Upper lobe of left lung (tissue), 6 donors: Measurements from ENCODE around the gene BACE2. TPM values are rescaled to one million over a fixed set of nuclear protein-coding genes. Genes with fewer than 3 reads are reported as not detected.
A peak's percentile ranks its signal among the peaks of the same experiment; 100 is the strongest.

Experiments used
- ATAC-seq, 2 donors: fragments of 200-7000 bp; cut with Tn5 transposase; one replicate each; pipeline ENCODE4 v1.9.1; 2022; ENCODE audit warnings: mild to moderate bottlenecking in 2 of 2, moderate library complexity in 2 of 2; ENCODE audit not compliant: low FRiP score in 2 of 2
- DNase-seq, 2 donors: peaks; one replicate each; pipeline ENCODE4 v3.0.0-alpha.2; 2019 to 2020
- H3K27ac ChIP-seq, 4 donors: fragments of 200-600 bp; sonication (generic); one replicate each; pipeline ENCODE4 v1.5.1; 2016 to 2019
- H3K27me3 ChIP-seq, 4 donors: fragments of 200-600 bp; sonication (generic); one replicate each; pipeline ENCODE4 v1.5.1; 2017 to 2019
- H3K36me3 ChIP-seq, 4 donors: fragments of 200-600 bp; sonication (generic); one replicate each; pipeline ENCODE4 v1.5.1; 2016 to 2019
- H3K4me1 ChIP-seq, 4 donors: fragments of 200-600 bp; sonication (generic); one replicate each; pipeline ENCODE4 v1.5.1; 2018 to 2019
- H3K4me3 ChIP-seq, 4 donors: fragments of 200-600 bp; sonication (generic); one replicate each; pipeline ENCODE4 v1.5.1; 2017 to 2019; ENCODE audit warnings: mild to moderate bottlenecking in 2 of 4, moderate library complexity in 1 of 4
- H3K9me3 ChIP-seq, 4 donors: fragments of 200-600 bp; sonication (generic); one replicate each; pipeline ENCODE4 v1.5.1; 2018 to 2019
- EP300 ChIP-seq, 4 donors: sonication (generic); formaldehyde crosslinking; IDR thresholded peaks; one replicate each; pipeline ENCODE4 v1.5.1; 2017; ENCODE audit warnings: antibody characterized with exemption in 4 of 4, control low read depth in 2 of 4
- POLR2A ChIP-seq, 4 donors: fragments of 450-650 bp; IDR thresholded peaks; one replicate each; pipeline ENCODE4 v1.5.1; 2016 to 2017; ENCODE audit warnings: antibody characterized with exemption in 4 of 4, mild to moderate bottlenecking in 2 of 4
- POLR2AphosphoS5 ChIP-seq, 2 donors: sonication (generic); formaldehyde crosslinking; IDR thresholded peaks; one replicate each; pipeline ENCODE4 v1.5.1; 2017; ENCODE audit warnings: antibody characterized with exemption in 2 of 2
- WGBS, 2 donors: methylation state at CpG; one replicate each; pipeline ENCODE4 v1.1.5; 2017 to 2018; 5-methylcytosine and 5-hydroxymethylcytosine counted together
- total RNA-seq, 6 donors: library from RNA; depleted of rRNA in 4 of 6; stranded (reverse); fragments of >200 nt in 4 of 6; gene quantifications; one replicate each; pipeline versions ENCODE4 v1.1.0 to v1.2.1, GENCODE V29; 2016 to 2021
- TF ChIP-seq, protein P1 (sequence below), 6 experiments: fragments of 450-650 bp in 4 of 6; fragments of 200-600 bp in 2 of 6; sonication (generic) in 2 of 6; IDR thresholded peaks; one replicate each; pipeline ENCODE4 v1.5.1; 2016 to 2019; ENCODE audit warnings: antibody characterized with exemption in 6 of 6
- donor health status: DM: no; HTN: no; CAD: no; lungs with moderate emphysema.
- donor health status: DM: no; HTN: yes; CAD: no; lungs with severe emphysema.

The BACE2 gene
- total RNA-seq, 6 donors from 2014 or later: 15.1 to 43.0 (median 26.3) TPM

DNA sequence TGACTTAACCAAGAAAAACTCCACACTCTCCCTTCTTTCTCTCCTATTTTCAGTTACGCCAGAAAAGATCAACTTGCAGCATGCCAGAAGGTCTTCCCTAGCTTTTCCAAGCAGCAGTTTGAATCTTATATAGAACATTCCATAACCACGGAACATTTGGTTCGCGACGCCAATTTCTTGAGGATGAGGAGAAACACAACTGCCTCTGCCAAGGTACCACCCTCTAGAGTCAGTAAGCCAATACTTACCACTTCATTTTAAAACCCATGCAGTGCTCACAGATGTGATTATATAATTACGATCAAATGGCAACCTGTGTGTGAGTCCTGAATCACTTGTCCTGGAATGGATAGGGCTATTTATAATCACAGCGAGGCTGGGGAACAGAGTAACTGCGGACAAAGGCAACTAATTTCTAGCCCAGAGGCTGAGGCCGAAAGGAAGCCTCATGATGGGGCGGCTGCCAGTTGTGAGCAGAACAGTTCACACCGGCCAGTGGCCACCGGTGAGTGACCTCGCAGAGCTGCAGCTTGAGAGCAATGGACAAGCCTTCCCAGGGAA is 43.2 kb upstream of the BACE2 start:
- Histone ChIP-seq H3K9me3 (no peaks in the 10 kb centered on the region), H3K27me3 (no peaks in the 10 kb centered on the region), H3K27ac (no peak overlapping the region), H3K4me1 (no peaks in the 10 kb centered on the region), H3K36me3 (no peaks in the 10 kb centered on the region), H3K4me3 (no peak overlapping the region)
- DNase-seq: no peak
- TF ChIP-seq POLR2A (IDR thresholded peaks at IDR 0.05) (no peak), EP300 (IDR thresholded peaks at IDR 0.05) (no peak), POLR2AphosphoS5 (IDR thresholded peaks at IDR 0.05) (no peak)
- TF ChIP-seq, protein P1, sequence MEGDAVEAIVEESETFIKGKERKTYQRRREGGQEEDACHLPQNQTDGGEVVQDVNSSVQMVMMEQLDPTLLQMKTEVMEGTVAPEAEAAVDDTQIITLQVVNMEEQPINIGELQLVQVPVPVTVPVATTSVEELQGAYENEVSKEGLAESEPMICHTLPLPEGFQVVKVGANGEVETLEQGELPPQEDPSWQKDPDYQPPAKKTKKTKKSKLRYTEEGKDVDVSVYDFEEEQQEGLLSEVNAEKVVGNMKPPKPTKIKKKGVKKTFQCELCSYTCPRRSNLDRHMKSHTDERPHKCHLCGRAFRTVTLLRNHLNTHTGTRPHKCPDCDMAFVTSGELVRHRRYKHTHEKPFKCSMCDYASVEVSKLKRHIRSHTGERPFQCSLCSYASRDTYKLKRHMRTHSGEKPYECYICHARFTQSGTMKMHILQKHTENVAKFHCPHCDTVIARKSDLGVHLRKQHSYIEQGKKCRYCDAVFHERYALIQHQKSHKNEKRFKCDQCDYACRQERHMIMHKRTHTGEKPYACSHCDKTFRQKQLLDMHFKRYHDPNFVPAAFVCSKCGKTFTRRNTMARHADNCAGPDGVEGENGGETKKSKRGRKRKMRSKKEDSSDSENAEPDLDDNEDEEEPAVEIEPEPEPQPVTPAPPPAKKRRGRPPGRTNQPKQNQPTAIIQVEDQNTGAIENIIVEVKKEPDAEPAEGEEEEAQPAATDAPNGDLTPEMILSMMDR (IDR thresholded peaks at IDR 0.05): no peak
- 79 to 85% methylated on average over 13 of the region's 13 CpGs for WGBS, 2 donors
- ATAC-seq: peak in 1 of 2 donors; percentile 25

DNA sequence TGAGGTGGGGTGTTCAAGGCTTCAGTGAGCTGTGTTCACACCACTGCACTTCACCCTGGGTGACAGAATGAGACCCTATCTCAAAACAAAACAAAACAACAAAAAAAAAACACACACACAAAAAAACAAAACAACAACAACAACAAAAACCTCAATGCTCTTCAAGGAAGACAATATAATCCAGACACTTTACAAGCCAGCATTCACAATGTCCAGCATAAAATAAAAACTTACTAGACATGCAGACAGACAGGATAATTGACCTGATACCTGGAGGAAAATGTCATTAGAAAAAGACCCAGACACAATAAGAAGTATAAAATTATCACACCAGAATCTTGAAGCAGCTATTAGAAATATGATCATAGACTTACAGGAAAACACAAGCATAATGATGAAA is 39.0 kb upstream of the BACE2 start:
- Histone ChIP-seq H3K36me3 (no peaks in the 10 kb centered on the region), H3K4me3 (no peak overlapping the region), H3K4me1 (no peaks in the 10 kb centered on the region), H3K27ac (no peak overlapping the region), H3K27me3 (no peaks in the 10 kb centered on the region), H3K9me3 (no peaks in the 10 kb centered on the region)
- ATAC-seq (no peak), DNase-seq (no peak)
- TF ChIP-seq EP300 (IDR thresholded peaks at IDR 0.05) (no peak), POLR2A (IDR thresholded peaks at IDR 0.05) (no peak), POLR2AphosphoS5 (IDR thresholded peaks at IDR 0.05) (no peak)
- TF ChIP-seq, protein P1 (IDR thresholded peaks at IDR 0.05): no peak

DNA sequence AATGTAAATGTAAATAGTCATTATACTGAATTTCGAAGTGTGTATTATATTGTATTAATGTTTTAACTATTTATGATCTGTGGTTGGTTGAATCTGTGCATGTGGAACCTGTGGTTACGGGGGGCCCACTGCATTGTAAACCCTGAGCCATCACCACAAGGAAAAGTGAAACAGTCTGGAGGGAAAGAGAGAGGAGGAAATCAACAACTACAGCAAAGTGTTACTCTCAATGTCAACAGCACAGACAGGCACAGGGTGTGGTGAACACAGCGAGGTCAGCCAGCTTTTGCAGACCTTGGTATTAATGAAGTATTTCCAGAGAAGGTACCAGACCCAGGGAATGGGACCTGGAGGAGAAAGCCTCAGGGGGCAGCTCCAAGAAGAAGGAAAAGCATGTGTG is 37.1 kb upstream of the BACE2 start:
- H3K4me1 ChIP-seq: no peaks in the 10 kb centered on the region
- no peaks in the 10 kb centered on the region for H3K36me3 ChIP-seq
- H3K4me3 ChIP-seq: no peak overlapping the region
- TF ChIP-seq EP300 (IDR thresholded peaks at IDR 0.05): no peak
- no peak for TF ChIP-seq POLR2AphosphoS5 (IDR thresholded peaks at IDR 0.05)
- no peak for TF ChIP-seq POLR2A (IDR thresholded peaks at IDR 0.05)
- TF ChIP-seq, protein P1 (IDR thresholded peaks at IDR 0.05): no peak
- H3K27me3 ChIP-seq: no peaks in the 10 kb centered on the region
- ATAC-seq (no peak), DNase-seq (no peak)
- no peaks in the 10 kb centered on the region for H3K9me3 ChIP-seq
- WGBS, 2 donors: 43 to 46% methylated on average over 3 of the region's 3 CpGs
- no peak overlapping the region for H3K27ac ChIP-seq

DNA sequence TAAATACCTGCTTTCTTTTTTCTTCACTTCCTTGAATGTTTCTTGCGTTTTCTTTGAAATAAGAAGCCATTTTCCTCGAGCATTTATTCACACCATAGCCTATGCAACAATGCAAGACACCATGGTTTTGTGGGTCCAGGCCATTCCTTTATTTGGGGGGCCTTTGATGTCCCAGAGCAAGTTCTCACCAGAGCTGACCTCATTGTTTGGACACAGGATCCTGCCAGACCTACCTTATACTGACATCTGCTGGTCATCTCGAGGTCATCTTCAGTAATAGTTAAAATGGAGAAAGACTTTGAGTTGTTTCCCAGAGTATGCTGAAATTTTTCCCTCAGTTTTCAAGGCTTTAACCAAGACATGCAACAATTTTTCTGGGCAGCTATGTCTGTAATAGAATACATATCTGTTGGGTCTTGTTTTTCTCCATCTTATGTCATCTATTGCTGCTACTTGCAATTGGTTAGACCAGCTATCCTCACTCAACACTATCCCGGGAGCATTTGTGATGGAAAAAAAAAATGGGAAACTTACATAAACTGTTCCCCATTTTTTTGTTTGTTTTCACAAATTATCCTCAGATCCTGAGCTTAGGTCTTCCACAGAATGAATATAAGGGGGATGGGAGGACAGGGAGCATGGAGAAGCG is 34.0 kb upstream of the BACE2 start:
- no peaks in the 10 kb centered on the region for H3K36me3 ChIP-seq
- DNase-seq: no peak
- ATAC-seq: peak in 1 of 2 donors; percentile 73
- no peaks in the 10 kb centered on the region for H3K9me3 ChIP-seq
- no peak overlapping the region for H3K27ac ChIP-seq
- H3K27me3 ChIP-seq: no peaks in the 10 kb centered on the region
- TF ChIP-seq, protein P1 (IDR thresholded peaks at IDR 0.05): peak in 3 of 6 experiments; percentile 18 to 28 (median 20)
- TF ChIP-seq POLR2AphosphoS5 (IDR thresholded peaks at IDR 0.05): no peak
- no peak overlapping the region for H3K4me3 ChIP-seq
- WGBS, 2 donors: 49 to 54% methylated on average over 5 of the region's 5 CpGs
- H3K4me1 ChIP-seq: no peaks in the 10 kb centered on the region

DNA sequence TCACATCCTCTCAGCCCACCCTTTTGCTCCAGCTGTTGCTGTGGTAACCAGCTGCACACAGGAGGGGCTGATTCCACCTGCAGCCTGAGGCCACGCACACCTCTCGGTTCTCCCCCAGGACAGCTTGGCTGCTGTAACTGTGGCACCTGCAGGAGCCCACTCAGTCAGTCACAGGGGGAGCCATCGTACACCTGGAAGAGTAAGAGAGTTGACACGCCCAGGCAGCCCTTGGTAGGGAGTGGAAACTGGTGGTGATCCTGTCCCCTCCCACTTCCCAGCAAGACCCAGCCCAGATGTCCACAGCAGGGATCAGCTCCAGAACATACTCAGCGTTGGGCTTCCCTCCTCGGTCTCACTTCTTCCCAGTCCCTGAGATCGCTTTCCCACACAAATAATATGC is 32.2 kb upstream of the BACE2 start:
- no peak for ATAC-seq

More for the DNA sequence above, 32.2 kb upstream of the BACE2 start:
- no peaks in the 10 kb centered on the region for H3K27me3 ChIP-seq
- DNase-seq: no peak
- H3K36me3 ChIP-seq: no peaks in the 10 kb centered on the region
- TF ChIP-seq EP300 (IDR thresholded peaks at IDR 0.05): no peak
- TF ChIP-seq, protein P1 (IDR thresholded peaks at IDR 0.05): no peak
- TF ChIP-seq POLR2AphosphoS5 (IDR thresholded peaks at IDR 0.05): no peak
- no peak for TF ChIP-seq POLR2A (IDR thresholded peaks at IDR 0.05)
- H3K4me1 ChIP-seq: peaks cover 0 to 2% (median 0%) of the 10 kb centered on the region in 4 donors
- H3K27ac ChIP-seq: no peak overlapping the region
- 70 to 71% methylated on average over 4 to 7 of the region's 7 CpGs for WGBS, 2 donors
- H3K4me3 ChIP-seq: no peak overlapping the region
- H3K9me3 ChIP-seq: no peaks in the 10 kb centered on the region
